WTC11 (cell line): ENCODE data around the gene KRT27. TPM values are rescaled to one million over a fixed set of nuclear protein-coding genes. Genes with fewer than 3 reads are reported as not detected.

ENCODE experiments used
- ATAC-seq: fragments of 200-7000 bp; cut with Tn5 transposase; 2 replicates; pipeline ENCODE4 v1.10.0; 2021; ENCODE audit warnings: mild to moderate bottlenecking, moderate library complexity
- CTCF ChIA-PET: fragments of 300-600 bp; sonication (Branson Sonifier 250); formaldehyde crosslinking; loops from one replicate; lab custom pipeline; 2021; ENCODE audit warnings: antibody characterized with exemption; lab: Charles Lee
- POLR2A ChIA-PET: fragments of 350-600 bp; sonication (Branson Sonifier 250); formaldehyde crosslinking; loops from one replicate; lab custom pipeline; 2021; ENCODE audit warnings: antibody characterized with exemption; lab: Charles Lee
- DNase-seq: peaks from one replicate; pipeline ENCODE4 v3.0.0; 2021; ENCODE audit warnings: low spot score
- H3K27ac Mint-ChIP-seq: 2 replicates; pipeline ENCODE4 v1.8.0; 2021; ENCODE audit warnings: mixed read lengths
- H3K27me3 Mint-ChIP-seq: 2 replicates; pipeline ENCODE4 v1.8.0; 2021; ENCODE audit warnings: low read depth, mild to moderate bottlenecking, moderate library complexity, mixed read lengths
- H3K36me3 Mint-ChIP-seq: 2 replicates; pipeline ENCODE4 v1.8.0; 2021; ENCODE audit warnings: mixed read lengths
- H3K4me1 Mint-ChIP-seq: 2 replicates; pipeline ENCODE4 v1.8.0; 2022; ENCODE audit warnings: mixed read lengths
- H3K4me3 Mint-ChIP-seq: 2 replicates; pipeline ENCODE4 v1.8.0; 2021; ENCODE audit warnings: mild to moderate bottlenecking, moderate library complexity, mixed read lengths
- H3K9me3 Mint-ChIP-seq: 2 replicates; pipeline ENCODE4 v1.8.0; 2021; ENCODE audit warnings: mixed read lengths
- ATF6 ChIP-seq: sonication (generic); formaldehyde crosslinking; IDR thresholded peaks from 2 replicates; pipeline ENCODE4 v1.8.1; 2023; ENCODE audit warnings: mild to moderate bottlenecking, missing genetic modification reagents
- CBFB ChIP-seq: sonication (generic); formaldehyde crosslinking; IDR thresholded peaks from 2 replicates; pipeline ENCODE4 v1.8.1; 2022; ENCODE audit warnings: mild to moderate bottlenecking, low read depth, missing genetic modification reagents
- CREB1 ChIP-seq: sonication (generic); formaldehyde crosslinking; IDR thresholded peaks from 2 replicates; pipeline ENCODE4 v1.8.0; 2023; ENCODE audit warnings: mild to moderate bottlenecking, missing genetic modification reagents
- ELF4 ChIP-seq: sonication (generic); formaldehyde crosslinking; IDR thresholded peaks from 2 replicates; pipeline ENCODE4 v1.8.1; 2022; ENCODE audit warnings: low read depth, mild to moderate bottlenecking, moderate library complexity, missing genetic modification reagents
- ETV6 ChIP-seq: sonication (generic); formaldehyde crosslinking; IDR thresholded peaks from 2 replicates; pipeline ENCODE4 v1.8.1; 2022; ENCODE audit warnings: mild to moderate bottlenecking, missing genetic modification reagents
- FOXJ3 ChIP-seq: sonication (generic); formaldehyde crosslinking; IDR thresholded peaks from 2 replicates; pipeline ENCODE4 v1.9.0; 2021; ENCODE audit warnings: missing genetic modification reagents, mild to moderate bottlenecking, borderline replicate concordance
- FOXP1 ChIP-seq: sonication (generic); formaldehyde crosslinking; IDR thresholded peaks from 2 replicates; pipeline ENCODE4 v1.8.0; 2022; ENCODE audit warnings: missing genetic modification reagents, mild to moderate bottlenecking, moderate library complexity, borderline replicate concordance
- GABPB1 ChIP-seq: sonication (generic); formaldehyde crosslinking; IDR thresholded peaks from 2 replicates; pipeline ENCODE4 v1.8.1; 2023; ENCODE audit warnings: mild to moderate bottlenecking, missing genetic modification reagents
- NFATC4 ChIP-seq: fragments of 250-450 bp; sonication (Bioruptor Pico); IDR thresholded peaks from 2 replicates; pipeline ENCODE4 v1.9.0; 2021; ENCODE audit warnings: mild to moderate bottlenecking
- NFE2L1 ChIP-seq: sonication (generic); formaldehyde crosslinking; IDR thresholded peaks from 2 replicates; pipeline ENCODE4 v1.8.1; 2023; ENCODE audit warnings: missing genetic modification reagents
- NR1H2 ChIP-seq: sonication (generic); formaldehyde crosslinking; IDR thresholded peaks from 2 replicates; pipeline ENCODE4 v1.9.0; 2021; ENCODE audit warnings: mild to moderate bottlenecking, moderate library complexity, missing genetic modification reagents
- SP1 ChIP-seq: sonication (generic); formaldehyde crosslinking; conservative IDR thresholded peaks from 2 replicates; pipeline ENCODE4 v1.8.1; 2022; ENCODE audit warnings: missing genetic modification reagents
- TCF7 ChIP-seq: sonication (generic); formaldehyde crosslinking; IDR thresholded peaks from 2 replicates; pipeline ENCODE4 v1.8.0; 2022; ENCODE audit warnings: mild to moderate bottlenecking, low read depth, missing genetic modification reagents, moderate library complexity
- TP53 ChIP-seq: sonication (generic); formaldehyde crosslinking; IDR thresholded peaks from 2 replicates; pipeline ENCODE4 v1.8.1; 2023; ENCODE audit warnings: mild to moderate bottlenecking, missing genetic modification reagents
- ZNF121 ChIP-seq: sonication (generic); formaldehyde crosslinking; IDR thresholded peaks from 2 replicates; pipeline ENCODE4 v1.8.0; 2023; ENCODE audit warnings: missing genetic modification reagents
- ZNF219 ChIP-seq: sonication (generic); formaldehyde crosslinking; IDR thresholded peaks from 2 replicates; pipeline ENCODE4 v1.8.0; 2023; ENCODE audit warnings: missing genetic modification reagents, mild to moderate bottlenecking, borderline replicate concordance
- total RNA-seq: library from RNA; stranded (reverse); gene quantifications from 3 replicates; pipeline ENCODE4 v1.2.3, GENCODE V29; 2021
- TF ChIP-seq, protein P1 (sequence below): sonication (generic); formaldehyde crosslinking; IDR thresholded peaks from 2 replicates; pipeline ENCODE4 v1.8.0; 2023; ENCODE audit warnings: missing genetic modification reagents, mild to moderate bottlenecking, borderline replicate concordance

The KRT27 gene
- total RNA-seq, 1 experiment from 2014 or later, result not detected

GRCh38 chr17:40818733-40819527 is 36.6 kb upstream of the KRT27 start:
- H3K9me3 Mint-ChIP-seq, result no peaks in the 10 kb centered on the region
- H3K36me3 Mint-ChIP-seq, result peaks cover 13% of the 10 kb centered on the region
- POLR2A ChIA-PET, result interaction anchor here (1.2 kb wide), 1 partner anchor 581 kb away, joined by 3 read pairs; no protein-coding TSS in a partner anchor
- CTCF ChIA-PET, result interaction anchor here (0.5 to 2.3 kb wide), 12 partner anchors 12 to 847 kb away, joined by 3 to 10 read pairs (median 4); no protein-coding TSS in a partner anchor
- H3K27ac Mint-ChIP-seq, result peak overlapping the region; percentile 71; the same call in 1 of the 2 replicates
- TF ChIP-seq SP1 (CRISPR knock-in tag) (no peak; the same call in 1 of the 2 replicates), GABPB1 (no peak), ZNF121 (CRISPR knock-in tag) (no peak), FOXP1 (0 out of 2 replicates have a peak, but pooled peaks have one; percentile 27), NFE2L1 (CRISPR knock-in tag) (no peak), ETV6 (peak; percentile 69; the same call in 1 of the 2 replicates)
- H3K4me3 Mint-ChIP-seq, result peak overlapping the region; percentile 90
- H3K4me1 Mint-ChIP-seq, result peaks cover 14% of the 10 kb centered on the region
- peaks cover 47% of the 10 kb centered on the region for H3K27me3 Mint-ChIP-seq
- ATAC-seq (peak; percentile 66), DNase-seq (peak; percentile 71)

- Mint-ChIP-seq H3K36me3 (peaks cover 13% of the 10 kb centered on the region), H3K4me3 (peak overlapping the region; percentile 90), H3K9me3 (no peaks in the 10 kb centered on the region), H3K27me3 (peaks cover 45% of the 10 kb centered on the region), H3K27ac (peak overlapping the region; percentile 71), H3K4me1 (peaks cover 14% of the 10 kb centered on the region)
- ChIA-PET POLR2A (interaction anchor here (1.2 kb wide), 1 partner anchor 581 kb away, joined by 3 read pairs; no protein-coding TSS in a partner anchor), CTCF (interaction anchor here (0.5 to 2.3 kb wide), 12 partner anchors 12 to 847 kb away, joined by 3 to 10 read pairs (median 4); no protein-coding TSS in a partner anchor)
- no peak for ATAC-seq
- TF ChIP-seq ATF6, result no peak
- no peak for TF ChIP-seq FOXJ3
- no peak for TF ChIP-seq NFATC4 (CRISPR knock-in tag)
- no peak for TF ChIP-seq TP53 (CRISPR knock-in tag)
- no peak for TF ChIP-seq ZNF219 (CRISPR knock-in tag)
- TF ChIP-seq, protein P1, sequence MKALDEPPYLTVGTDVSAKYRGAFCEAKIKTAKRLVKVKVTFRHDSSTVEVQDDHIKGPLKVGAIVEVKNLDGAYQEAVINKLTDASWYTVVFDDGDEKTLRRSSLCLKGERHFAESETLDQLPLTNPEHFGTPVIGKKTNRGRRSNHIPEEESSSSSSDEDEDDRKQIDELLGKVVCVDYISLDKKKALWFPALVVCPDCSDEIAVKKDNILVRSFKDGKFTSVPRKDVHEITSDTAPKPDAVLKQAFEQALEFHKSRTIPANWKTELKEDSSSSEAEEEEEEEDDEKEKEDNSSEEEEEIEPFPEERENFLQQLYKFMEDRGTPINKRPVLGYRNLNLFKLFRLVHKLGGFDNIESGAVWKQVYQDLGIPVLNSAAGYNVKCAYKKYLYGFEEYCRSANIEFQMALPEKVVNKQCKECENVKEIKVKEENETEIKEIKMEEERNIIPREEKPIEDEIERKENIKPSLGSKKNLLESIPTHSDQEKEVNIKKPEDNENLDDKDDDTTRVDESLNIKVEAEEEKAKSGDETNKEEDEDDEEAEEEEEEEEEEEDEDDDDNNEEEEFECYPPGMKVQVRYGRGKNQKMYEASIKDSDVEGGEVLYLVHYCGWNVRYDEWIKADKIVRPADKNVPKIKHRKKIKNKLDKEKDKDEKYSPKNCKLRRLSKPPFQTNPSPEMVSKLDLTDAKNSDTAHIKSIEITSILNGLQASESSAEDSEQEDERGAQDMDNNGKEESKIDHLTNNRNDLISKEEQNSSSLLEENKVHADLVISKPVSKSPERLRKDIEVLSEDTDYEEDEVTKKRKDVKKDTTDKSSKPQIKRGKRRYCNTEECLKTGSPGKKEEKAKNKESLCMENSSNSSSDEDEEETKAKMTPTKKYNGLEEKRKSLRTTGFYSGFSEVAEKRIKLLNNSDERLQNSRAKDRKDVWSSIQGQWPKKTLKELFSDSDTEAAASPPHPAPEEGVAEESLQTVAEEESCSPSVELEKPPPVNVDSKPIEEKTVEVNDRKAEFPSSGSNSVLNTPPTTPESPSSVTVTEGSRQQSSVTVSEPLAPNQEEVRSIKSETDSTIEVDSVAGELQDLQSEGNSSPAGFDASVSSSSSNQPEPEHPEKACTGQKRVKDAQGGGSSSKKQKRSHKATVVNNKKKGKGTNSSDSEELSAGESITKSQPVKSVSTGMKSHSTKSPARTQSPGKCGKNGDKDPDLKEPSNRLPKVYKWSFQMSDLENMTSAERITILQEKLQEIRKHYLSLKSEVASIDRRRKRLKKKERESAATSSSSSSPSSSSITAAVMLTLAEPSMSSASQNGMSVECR (CRISPR knock-in tag), result no peak
- TF ChIP-seq CREB1 (CRISPR knock-in tag), result no peak
- no peak for TF ChIP-seq CBFB (CRISPR knock-in tag)
- TF ChIP-seq ELF4 (CRISPR knock-in tag), result no peak
- TF ChIP-seq TCF7 (CRISPR knock-in tag), result no peak
- TF ChIP-seq NR1H2 (CRISPR knock-in tag), result no peak
- DNase-seq, result no peak
Measured at GRCh38 chr17:40818343-40818732, 36.0 kb upstream of the KRT27 start.
